ENCODE results near the gene RAB11A. TPM values are rescaled to one million over a fixed set of nuclear protein-coding genes. Genes with fewer than 3 reads are reported as not detected.

RAB11A gene
- total RNA-seq, 3 donors from 2014 or later (not counting 1 experiment from before 2014, with no cell fraction given) = 84.7 to 97.1 (median 87.5) TPM

DNA sequence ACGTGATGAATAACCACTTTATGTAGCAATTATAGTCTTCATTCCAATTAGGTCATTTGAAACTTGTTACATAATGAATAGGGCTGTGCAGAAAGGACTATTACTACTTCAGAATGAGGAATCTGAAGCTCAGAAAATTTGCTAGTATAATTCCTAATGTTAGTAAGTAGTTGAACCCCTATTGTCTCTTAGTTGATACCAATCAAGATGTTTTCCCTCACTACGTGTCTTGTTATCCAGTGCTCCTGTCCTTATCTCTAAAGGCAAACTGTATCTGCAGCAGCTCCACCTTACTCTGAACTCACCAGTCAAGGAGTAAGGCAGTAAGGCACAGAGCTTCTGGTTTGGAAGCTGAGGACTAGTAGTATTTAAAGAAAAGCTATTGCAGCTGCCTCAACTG, 32.0 kb downstream of the RAB11A start:
- H3K9me3 ChIP-seq (ENCODE audit: control insufficient read depth, insufficient read depth, low read length) = no peaks in the 10 kb centered on the region
- no peak overlapping the region for H3K27ac ChIP-seq (ENCODE audit: low read length)
- H3K4me3 ChIP-seq (ENCODE audit: low read length) = no peak overlapping the region
- Mint-ChIP-seq H3K36me3 (no peaks in the 10 kb centered on the region), H3K4me1 (peaks cover 2 to 7% of the 10 kb centered on the region in 2 donors), H3K27me3 (ENCODE audit: low read depth in 2 of 2) (no peaks in the 10 kb centered on the region), H3K9me3 (no peaks in the 10 kb centered on the region), H3K27ac (no peak overlapping the region), H3K4me3 (no peak overlapping the region)
- H3K36me3 ChIP-seq (ENCODE audit: control insufficient read depth, insufficient read depth, low read length) = peaks cover 23% of the 10 kb centered on the region
- H3K4me1 ChIP-seq (ENCODE audit: control insufficient read depth, insufficient read depth, low read length) = no peaks in the 10 kb centered on the region
- TF ChIP-seq, protein P1, sequence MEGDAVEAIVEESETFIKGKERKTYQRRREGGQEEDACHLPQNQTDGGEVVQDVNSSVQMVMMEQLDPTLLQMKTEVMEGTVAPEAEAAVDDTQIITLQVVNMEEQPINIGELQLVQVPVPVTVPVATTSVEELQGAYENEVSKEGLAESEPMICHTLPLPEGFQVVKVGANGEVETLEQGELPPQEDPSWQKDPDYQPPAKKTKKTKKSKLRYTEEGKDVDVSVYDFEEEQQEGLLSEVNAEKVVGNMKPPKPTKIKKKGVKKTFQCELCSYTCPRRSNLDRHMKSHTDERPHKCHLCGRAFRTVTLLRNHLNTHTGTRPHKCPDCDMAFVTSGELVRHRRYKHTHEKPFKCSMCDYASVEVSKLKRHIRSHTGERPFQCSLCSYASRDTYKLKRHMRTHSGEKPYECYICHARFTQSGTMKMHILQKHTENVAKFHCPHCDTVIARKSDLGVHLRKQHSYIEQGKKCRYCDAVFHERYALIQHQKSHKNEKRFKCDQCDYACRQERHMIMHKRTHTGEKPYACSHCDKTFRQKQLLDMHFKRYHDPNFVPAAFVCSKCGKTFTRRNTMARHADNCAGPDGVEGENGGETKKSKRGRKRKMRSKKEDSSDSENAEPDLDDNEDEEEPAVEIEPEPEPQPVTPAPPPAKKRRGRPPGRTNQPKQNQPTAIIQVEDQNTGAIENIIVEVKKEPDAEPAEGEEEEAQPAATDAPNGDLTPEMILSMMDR (IDR thresholded peaks at IDR 0.05) = no peak
- H3K27me3 ChIP-seq (ENCODE audit: control insufficient read depth, insufficient read depth, low read length) = no peaks in the 10 kb centered on the region
- ATAC-seq = no peak
- no peak for DNase-seq
- 100% methylated on average over 1 of the region's 2 CpGs for WGBS (ENCODE audit: insufficient coverage)
- intact Hi-C loops (cut with micrococcal nuclease) = no loop called here

DNA sequence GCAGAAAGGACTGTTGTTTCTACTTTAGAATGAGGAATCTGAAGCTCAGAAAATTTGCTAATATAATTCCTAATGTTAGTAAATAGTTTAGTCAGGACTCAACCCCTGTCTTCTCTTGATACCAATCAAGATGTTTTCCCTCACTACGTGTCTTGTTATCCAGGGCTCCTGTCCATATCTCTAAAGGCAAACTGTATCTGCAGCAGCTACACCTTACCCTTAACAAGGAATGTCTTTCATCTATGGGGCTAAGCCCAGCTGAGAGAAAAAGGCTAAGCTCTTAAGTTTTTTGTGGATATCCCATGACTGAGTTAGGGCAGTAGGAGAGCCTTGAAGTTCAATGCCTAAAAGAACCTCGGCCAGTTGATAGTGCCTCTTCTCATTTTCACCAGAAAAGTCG, 32.5 kb downstream of the RAB11A start:
- H3K27me3 Mint-ChIP-seq (ENCODE audit: low read depth in 2 of 2) = no peaks in the 10 kb centered on the region
- H3K27ac Mint-ChIP-seq = peak overlapping the region in 1 of 2 donors; percentile 4
- ATAC-seq (no peak), DNase-seq (no peak)
- WGBS (ENCODE audit: insufficient coverage) = 95% methylated on average over 3 of the region's 3 CpGs
- no peaks in the 10 kb centered on the region for H3K36me3 Mint-ChIP-seq
- H3K9me3 Mint-ChIP-seq = no peaks in the 10 kb centered on the region
- Histone ChIP-seq H3K27ac (ENCODE audit: low read length) (no peak overlapping the region), H3K9me3 (ENCODE audit: control insufficient read depth, insufficient read depth, low read length) (no peaks in the 10 kb centered on the region), H3K36me3 (ENCODE audit: control insufficient read depth, insufficient read depth, low read length) (peaks cover 25% of the 10 kb centered on the region), H3K27me3 (ENCODE audit: control insufficient read depth, insufficient read depth, low read length) (no peaks in the 10 kb centered on the region), H3K4me3 (ENCODE audit: low read length) (no peak overlapping the region), H3K4me1 (ENCODE audit: control insufficient read depth, insufficient read depth, low read length) (no peaks in the 10 kb centered on the region)
- intact Hi-C loops (cut with micrococcal nuclease) = no loop called here
- H3K4me3 Mint-ChIP-seq = no peak overlapping the region
- TF ChIP-seq, protein P1 (IDR thresholded peaks at IDR 0.05) = no peak
- peaks cover 0 to 7% of the 10 kb centered on the region in 2 donors for H3K4me1 Mint-ChIP-seq

DNA sequence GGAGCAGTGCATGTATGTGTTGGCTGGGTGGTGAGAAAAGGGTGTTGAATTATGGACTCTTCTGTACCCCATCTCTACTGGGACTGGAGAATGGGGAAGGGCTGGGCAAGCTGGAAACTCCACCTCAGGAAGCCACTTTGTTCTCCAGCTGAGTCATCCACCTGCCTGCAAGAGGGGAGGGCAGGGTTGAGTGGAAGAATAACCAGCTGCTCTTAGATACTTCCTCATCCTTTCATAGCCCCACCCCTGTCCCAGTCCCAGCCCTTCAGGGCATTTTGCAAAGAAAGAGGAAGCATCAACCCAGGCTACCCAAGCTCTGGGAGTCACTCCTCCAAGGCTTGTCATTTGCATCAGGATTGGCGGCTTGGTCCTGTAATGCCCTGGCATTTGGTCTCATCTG, 33.1 kb downstream of the RAB11A start:
- Mint-ChIP-seq H3K4me3 (no peak overlapping the region), H3K4me1 (peaks cover 0 to 7% of the 10 kb centered on the region in 2 donors), H3K27ac (peak overlapping the region in 1 of 2 donors; percentile 4), H3K27me3 (ENCODE audit: low read depth in 2 of 2) (no peaks in the 10 kb centered on the region), H3K36me3 (no peaks in the 10 kb centered on the region), H3K9me3 (no peaks in the 10 kb centered on the region)
- Histone ChIP-seq H3K36me3 (ENCODE audit: control insufficient read depth, insufficient read depth, low read length) (peaks cover 21% of the 10 kb centered on the region), H3K4me1 (ENCODE audit: control insufficient read depth, insufficient read depth, low read length) (no peaks in the 10 kb centered on the region), H3K9me3 (ENCODE audit: control insufficient read depth, insufficient read depth, low read length) (no peaks in the 10 kb centered on the region), H3K4me3 (ENCODE audit: low read length) (no peak overlapping the region), H3K27me3 (ENCODE audit: control insufficient read depth, insufficient read depth, low read length) (no peaks in the 10 kb centered on the region), H3K27ac (ENCODE audit: low read length) (no peak overlapping the region)
- TF ChIP-seq, protein P1 (IDR thresholded peaks at IDR 0.05) = no peak
- DNase-seq (peak in 1 of 2 donors; percentile 18), ATAC-seq (peak; percentile 31 to 82 (median 37))
- intact Hi-C loops (cut with micrococcal nuclease) = no loop called here
- WGBS (ENCODE audit: insufficient coverage) = 33% methylated on average over 1 of the region's 1 CpG
